ENCODE data around the gene HMX3.
A peak's percentile ranks its signal among the peaks of the same experiment; 100 is the strongest.

Gene HMX3

DNA sequence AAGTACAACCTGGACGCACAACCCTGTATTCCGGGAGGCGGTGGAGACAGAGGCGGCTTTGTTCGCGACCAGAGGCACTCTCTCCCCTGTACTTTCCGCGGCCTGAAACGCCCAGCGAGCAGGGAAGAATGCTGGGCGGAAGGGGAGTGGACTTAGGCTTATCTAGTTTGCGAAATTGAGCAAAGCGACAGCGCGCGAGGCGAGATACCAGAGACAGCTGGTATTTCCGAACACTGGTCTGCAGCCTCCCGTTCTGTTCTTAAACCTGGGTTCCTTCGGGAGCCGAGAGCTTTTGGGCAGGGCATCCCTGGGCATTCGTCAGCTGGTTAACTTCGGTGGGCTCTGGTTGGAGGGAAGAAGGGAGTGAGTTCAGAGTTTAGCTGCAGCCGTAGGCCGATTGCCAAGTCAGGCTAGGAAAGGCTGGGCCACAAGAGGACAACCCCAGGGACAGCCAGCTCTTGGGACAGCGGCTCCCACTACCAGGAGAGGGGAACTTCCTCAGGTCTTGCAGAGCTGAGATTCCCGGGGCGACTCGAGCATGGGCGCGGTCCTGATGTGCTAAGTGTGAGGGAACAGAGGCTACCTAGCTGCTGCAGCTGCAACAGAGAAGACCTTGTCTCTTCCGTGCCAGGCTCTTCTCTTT, 3.9 kb downstream of the HMX3 start:
- Histone ChIP-seq H3K9me3 (replicated peaks in 1 of 11) (peaks cover 0 to 39% (median 23%) of the 10 kb centered on the region in 11 experiments; a peak in 17 of 22 replicates), H3K4me2 (peak overlapping the region; percentile 23 to 69 (median 49); a peak in 19 of 22 replicates), H3K9ac (no peak overlapping the region), H4K20me1 (peaks cover 0 to 99% (median 64%) of the 10 kb centered on the region in 11 experiments; a peak in 19 of 22 replicates), H3K27ac (no peak overlapping the region), H3K36me3 (no peaks in the 10 kb centered on the region), H3K27me3 (peaks cover 100% of the 10 kb centered on the region in 11 experiments), H3K4me3 (peak overlapping the region in 6 of 10 experiments; percentile 3 to 47 (median 20); a peak in 6 of 20 replicates), H3K4me1 (peaks cover 14 to 41% (median 34%) of the 10 kb centered on the region in 10 experiments; a peak in 19 of 20 replicates)
- TF ChIP-seq Cebpa-rat (IDR thresholded peaks at IDR 0.05), result no peak

DNA sequence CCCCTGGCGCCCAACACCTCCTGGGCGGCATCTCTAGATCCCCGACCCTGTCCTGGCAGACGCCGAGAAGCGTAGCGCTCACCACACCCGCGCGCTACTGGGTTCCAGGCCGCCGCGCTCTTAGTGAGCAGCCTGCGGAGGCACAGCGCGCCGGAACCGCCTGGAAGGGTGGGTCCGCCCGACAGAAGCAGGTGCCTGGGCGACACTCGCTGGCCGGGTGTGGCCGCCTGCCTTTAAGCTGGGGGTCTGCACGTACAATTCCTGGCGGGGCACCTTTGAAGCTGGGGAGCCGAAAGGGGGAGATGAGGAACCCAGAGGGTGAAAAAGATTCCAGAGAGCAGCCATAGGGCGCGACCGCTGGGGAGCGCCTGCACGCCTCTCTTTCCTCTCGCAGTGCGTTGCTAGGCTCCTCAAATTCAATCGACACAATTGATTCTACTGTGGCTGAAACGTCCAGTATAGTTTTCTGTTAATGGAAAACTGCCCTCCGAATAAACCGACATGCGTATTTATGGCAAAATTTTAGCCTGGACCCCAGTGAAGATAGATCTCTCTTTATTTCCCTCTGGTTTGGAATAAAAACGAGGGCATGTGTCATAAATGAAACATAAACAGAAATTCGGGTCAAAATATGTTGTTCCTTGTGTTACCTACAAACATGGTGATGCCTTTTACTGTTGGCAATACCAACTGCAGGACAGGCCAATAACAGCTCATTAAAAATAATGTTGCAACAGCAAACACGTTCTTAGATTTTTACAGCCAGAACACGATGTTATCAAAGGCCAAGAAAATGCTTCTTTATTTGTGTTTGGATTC, 4.6 kb downstream of the HMX3 start:
- H3K27ac ChIP-seq, result no peak overlapping the region
- H3K27me3 ChIP-seq, result peaks cover 100% of the 10 kb centered on the region in 11 experiments
- H3K36me3 ChIP-seq, result no peaks in the 10 kb centered on the region
- H3K4me2 ChIP-seq, result peak overlapping the region; percentile 23 to 69 (median 49); a peak in 20 of 22 replicates
- peaks cover 0 to 99% (median 64%) of the 10 kb centered on the region in 11 experiments; a peak in 20 of 22 replicates for H4K20me1 ChIP-seq
- peak overlapping the region in 7 of 10 experiments; percentile 3 to 47 (median 20); a peak in 7 of 20 replicates for H3K4me3 ChIP-seq
- no peak for TF ChIP-seq Cebpa-rat (IDR thresholded peaks at IDR 0.05)
- H3K9me3 ChIP-seq (replicated peaks in 1 of 11), result peaks cover 0 to 39% (median 23%) of the 10 kb centered on the region in 11 experiments; a peak in 17 of 22 replicates
- peaks cover 6 to 40% (median 33%) of the 10 kb centered on the region in 10 experiments; a peak in 19 of 20 replicates for H3K4me1 ChIP-seq
- H3K9ac ChIP-seq, result no peak overlapping the region

GRCh38 chr10:123140983-123141390, 5.2 kb downstream of the HMX3 start:
- H3K36me3 ChIP-seq, result no peaks in the 10 kb centered on the region
- peaks cover 100% of the 10 kb centered on the region in 11 experiments for H3K27me3 ChIP-seq
- H3K4me1 ChIP-seq, result peaks cover 9 to 44% (median 34%) of the 10 kb centered on the region in 10 experiments; a peak in 18 of 20 replicates
- no peak overlapping the region for H3K4me2 ChIP-seq
- H3K4me3 ChIP-seq, result no peak overlapping the region
- H3K9me3 ChIP-seq (replicated peaks in 1 of 11), result peaks cover 0 to 39% (median 23%) of the 10 kb centered on the region in 11 experiments; a peak in 17 of 22 replicates
- no peak overlapping the region for H3K9ac ChIP-seq
- TF ChIP-seq Cebpa-rat (IDR thresholded peaks at IDR 0.05), result no peak
- no peak overlapping the region for H3K27ac ChIP-seq
- peaks cover 0 to 99% (median 70%) of the 10 kb centered on the region in 11 experiments; a peak in 20 of 22 replicates for H4K20me1 ChIP-seq

GRCh38 chr10:123141791-123142700, 6.3 kb downstream of the HMX3 start:
- Histone ChIP-seq H3K36me3 (no peaks in the 10 kb centered on the region), H3K4me3 (no peak overlapping the region), H3K27ac (no peak overlapping the region), H4K20me1 (peaks cover 0 to 99% (median 70%) of the 10 kb centered on the region in 11 experiments; a peak in 20 of 22 replicates), H3K4me2 (peak overlapping the region in 1 of 11 experiments; percentile 13; a peak in 1 of 22 replicates), H3K9ac (no peak overlapping the region), H3K9me3 (replicated peaks in 1 of 11) (peaks cover 0 to 33% (median 17%) of the 10 kb centered on the region in 11 experiments; a peak in 17 of 22 replicates), H3K4me1 (peaks cover 18 to 48% (median 38%) of the 10 kb centered on the region in 10 experiments), H3K27me3 (peaks cover 100% of the 10 kb centered on the region in 11 experiments)
- no peak for TF ChIP-seq Cebpa-rat (IDR thresholded peaks at IDR 0.05)

DNA sequence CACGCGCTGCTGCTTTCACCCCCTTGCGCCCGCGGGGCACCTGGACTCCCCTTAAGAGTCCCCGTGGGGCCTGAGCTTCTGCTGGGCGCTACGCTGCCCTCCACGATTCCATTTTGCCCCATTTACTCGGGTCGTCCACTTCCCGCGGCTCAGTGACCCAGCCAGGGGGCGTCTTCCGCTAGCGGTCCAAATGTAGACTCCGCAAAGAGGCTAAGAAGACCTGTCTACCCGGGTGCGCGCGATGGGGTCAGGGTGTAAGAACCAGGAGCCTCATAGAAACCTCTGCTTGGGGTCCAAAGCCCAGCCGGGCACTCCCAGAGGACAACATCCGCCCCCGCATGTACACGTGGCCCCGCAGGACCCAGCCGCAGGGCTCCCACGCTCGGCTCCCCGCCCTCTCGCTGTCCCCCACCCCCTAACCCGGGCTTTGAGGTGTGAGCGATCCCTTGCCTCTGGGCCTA, 7.0 kb downstream of the HMX3 start:
- Histone ChIP-seq H3K4me2 (peak overlapping the region in 1 of 11 experiments; percentile 13; a peak in 2 of 22 replicates), H3K9ac (no peak overlapping the region), H3K27me3 (peaks cover 100% of the 10 kb centered on the region in 11 experiments), H3K36me3 (no peaks in the 10 kb centered on the region), H3K4me3 (0 out of 20 replicates have a peak overlapping the region, but pooled peaks of 1 of the 10 experiments have one; percentile 28), H4K20me1 (peaks cover 0 to 99% (median 71%) of the 10 kb centered on the region in 11 experiments; a peak in 20 of 22 replicates), H3K27ac (no peak overlapping the region), H3K4me1 (peaks cover 25 to 48% (median 39%) of the 10 kb centered on the region in 10 experiments), H3K9me3 (replicated peaks in 1 of 11) (peaks cover 0 to 26% (median 13%) of the 10 kb centered on the region in 11 experiments; a peak in 14 of 22 replicates)
- TF ChIP-seq Cebpa-rat (IDR thresholded peaks at IDR 0.05), result no peak

GRCh38 chr10:123143162-123143824, 7.5 kb downstream of the HMX3 start:
- Histone ChIP-seq H3K4me2 (peak overlapping the region in 1 of 11 experiments; percentile 13; a peak in 2 of 22 replicates), H4K20me1 (peaks cover 0 to 99% (median 71%) of the 10 kb centered on the region in 11 experiments; a peak in 20 of 22 replicates), H3K27ac (no peak overlapping the region), H3K9me3 (replicated peaks in 1 of 11) (peaks cover 0 to 26% (median 10%) of the 10 kb centered on the region in 11 experiments; a peak in 10 of 22 replicates), H3K4me3 (no peak overlapping the region), H3K36me3 (no peaks in the 10 kb centered on the region), H3K9ac (no peak overlapping the region), H3K4me1 (peaks cover 30 to 52% (median 45%) of the 10 kb centered on the region in 10 experiments), H3K27me3 (peaks cover 100% of the 10 kb centered on the region in 11 experiments)
- TF ChIP-seq Cebpa-rat (IDR thresholded peaks at IDR 0.05), result no peak

GRCh38 chr10:123143825-123144168, 8.0 kb downstream of the HMX3 start:
- H3K4me3 ChIP-seq, result no peak overlapping the region
- TF ChIP-seq Cebpa-rat (IDR thresholded peaks at IDR 0.05), result no peak
- no peak overlapping the region for H3K27ac ChIP-seq
- H3K27me3 ChIP-seq, result peaks cover 100% of the 10 kb centered on the region in 11 experiments
- H3K4me1 ChIP-seq, result peaks cover 35 to 57% (median 50%) of the 10 kb centered on the region in 10 experiments
- H4K20me1 ChIP-seq, result peaks cover 0 to 100% (median 73%) of the 10 kb centered on the region in 11 experiments; a peak in 20 of 22 replicates
- H3K36me3 ChIP-seq, result no peaks in the 10 kb centered on the region
- no peak overlapping the region for H3K9ac ChIP-seq
- no peak overlapping the region for H3K4me2 ChIP-seq
- peaks cover 0 to 26% (median 10%) of the 10 kb centered on the region in 11 experiments; a peak in 10 of 22 replicates for H3K9me3 ChIP-seq (replicated peaks in 1 of 11)

Data from BLaER1 treated with 17β-estradiol and CSF1 and Interleukin-3, amounts not matched to agents 10 nM and 100 nM (cell line).